Measurements from ENCODE around the gene COG1.

Gene COG1

GRCh38 chr17:73172252-73172651 is 20.6 kb upstream of the COG1 start:
- no peak for DNase-seq (ENCODE audit: low spot score)

DNA sequence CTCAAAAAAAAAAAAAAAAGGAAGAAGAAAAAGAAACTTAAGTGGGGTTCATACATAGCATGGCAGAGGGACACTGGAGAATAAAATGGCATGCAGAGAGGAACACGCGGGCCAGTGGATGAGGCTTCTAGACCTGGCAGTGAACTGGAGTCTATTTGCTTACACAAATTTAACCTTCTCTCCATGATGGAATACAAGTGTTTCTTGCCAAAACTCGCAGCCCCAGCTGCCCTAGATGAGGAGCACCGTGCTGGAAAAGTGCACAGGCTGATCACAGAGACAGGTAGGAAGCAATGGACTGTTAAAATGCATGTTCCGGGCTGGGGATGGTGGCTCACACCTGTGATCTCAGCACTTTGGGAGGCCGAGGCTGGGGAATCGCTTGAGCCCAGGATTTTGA is 18.7 kb upstream of the COG1 start:
- DNase-seq (ENCODE audit: low spot score) = no peak

DNA sequence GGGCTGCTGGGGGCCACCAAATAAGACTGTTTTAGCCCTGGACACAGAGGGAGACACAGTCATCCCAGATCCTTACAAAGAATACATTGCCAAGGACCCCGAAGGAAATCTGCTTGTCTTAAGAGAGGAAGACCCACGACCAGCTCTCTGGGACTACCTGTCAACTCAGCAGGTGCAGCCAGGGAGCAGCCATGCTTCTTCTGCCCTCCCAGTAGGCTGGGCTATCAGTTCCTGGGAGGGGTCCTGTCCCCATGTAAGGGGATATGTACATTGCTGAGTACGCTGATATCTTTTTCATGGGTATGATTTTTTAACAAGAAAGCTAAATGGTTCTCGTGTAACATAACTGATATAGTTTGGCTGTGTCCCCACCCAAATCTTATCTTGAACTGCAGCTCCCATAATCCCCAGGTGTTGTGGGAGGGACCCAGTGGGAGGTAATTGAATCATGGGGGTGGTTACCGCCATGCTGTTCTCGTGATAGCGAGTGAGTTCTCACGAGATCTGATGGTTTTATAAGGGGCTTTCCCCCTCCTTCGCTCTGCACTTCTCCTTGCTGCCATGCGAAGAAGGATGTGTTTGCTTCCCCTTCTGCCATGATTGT is 16.8 kb upstream of the COG1 start:
- DNase-seq (ENCODE audit: low spot score) = no peak

- DNase-seq (ENCODE audit: low spot score) = no peak
These were observed 13.5 kb upstream of the COG1 start for GRCh38 chr17:73179387-73179786.

GRCh38 chr17:73179878-73180277 is 13.0 kb upstream of the COG1 start:
- no peak for DNase-seq (ENCODE audit: low spot score)

- no peak for DNase-seq (ENCODE audit: low spot score)
These were observed 10.1 kb upstream of the COG1 start for GRCh38 chr17:73182616-73183310.

GRCh38 chr17:73184136-73184993 is 8.5 kb upstream of the COG1 start:
- DNase-seq (ENCODE audit: low spot score) = no peak

DNA sequence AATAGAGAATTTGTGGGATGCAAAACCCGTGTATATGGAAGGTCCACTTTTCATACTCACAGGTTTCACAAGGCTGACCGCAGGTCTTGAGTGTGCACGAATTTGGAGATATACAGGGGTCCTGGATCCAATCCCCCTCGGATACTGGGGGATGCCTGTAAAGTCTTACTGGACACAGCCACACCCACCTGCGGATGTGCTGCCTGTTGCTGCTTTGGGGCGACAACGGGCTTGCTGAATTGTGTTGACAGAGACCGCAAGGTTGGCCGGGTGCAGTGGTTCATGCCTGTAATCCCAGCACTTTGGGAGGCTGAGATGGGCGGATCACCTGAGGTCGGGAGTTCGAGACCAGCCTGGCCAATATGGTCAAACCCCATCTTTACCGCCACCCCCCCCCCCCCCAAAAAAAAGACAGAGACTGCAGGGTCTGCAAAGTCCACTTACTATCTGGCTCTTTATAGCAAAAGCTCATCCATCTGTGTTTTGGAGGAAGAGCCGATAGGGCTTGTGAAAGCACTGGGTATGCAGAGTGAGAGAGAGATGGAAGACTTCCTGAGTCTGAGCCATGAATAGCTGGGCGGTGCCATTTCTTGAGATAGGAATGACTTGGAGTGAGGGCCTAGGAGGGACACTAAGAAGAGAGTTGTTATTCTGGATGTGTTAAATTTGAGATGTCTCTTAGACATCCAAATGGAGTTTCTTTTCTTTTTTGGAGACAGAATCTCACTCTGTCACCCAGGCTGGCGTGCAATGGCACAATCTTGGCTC is 6.4 kb upstream of the COG1 start:
- DNase-seq (ENCODE audit: low spot score) = no peak

DNA sequence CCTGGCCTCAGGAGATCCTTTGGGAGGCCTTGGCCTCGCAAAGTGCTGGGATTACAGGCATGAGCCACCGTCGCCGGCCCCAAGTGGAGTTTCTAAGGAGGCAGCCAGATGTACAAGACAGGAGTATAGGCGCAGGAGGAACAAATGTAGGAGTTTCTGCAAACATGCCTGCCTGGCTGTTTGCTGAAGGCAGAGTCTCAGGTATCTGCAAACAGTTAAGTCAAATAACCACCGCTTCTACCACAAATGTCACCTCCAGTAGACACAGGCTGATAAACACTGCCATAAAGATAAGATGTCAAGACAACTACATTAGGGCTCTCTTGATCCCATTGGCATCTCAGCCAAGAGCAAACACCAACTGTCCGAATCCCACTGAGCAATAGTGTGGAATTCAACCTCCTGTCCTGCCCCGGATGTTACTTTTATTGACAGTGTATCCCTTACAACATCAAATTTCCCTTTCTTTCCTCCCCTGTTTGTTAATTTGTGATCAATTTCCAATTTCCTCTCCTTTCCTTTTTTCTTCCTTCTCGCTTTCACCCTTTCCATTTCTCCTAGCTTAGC is 5.6 kb upstream of the COG1 start:
- DNase-seq (ENCODE audit: low spot score) = no peak

DNA sequence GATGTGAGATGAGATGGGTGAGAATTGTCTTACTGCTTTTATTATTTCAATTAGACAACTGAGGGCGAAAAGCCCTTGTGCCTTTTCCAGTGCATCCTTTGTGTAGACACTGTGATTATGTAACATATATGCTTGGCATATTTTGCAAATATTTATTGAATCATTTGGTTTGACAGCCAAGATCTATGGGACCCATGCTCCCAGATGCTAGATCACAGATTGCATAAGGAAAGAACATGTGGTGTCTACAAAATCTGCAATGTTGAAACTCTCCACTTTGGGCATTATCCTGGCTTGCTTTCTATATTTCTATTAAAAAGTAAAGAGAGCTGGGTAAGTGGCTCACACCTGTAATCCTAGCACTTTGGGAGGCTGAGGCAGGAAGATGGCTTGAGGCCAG is 4.8 kb upstream of the COG1 start:
- no peak for DNase-seq (ENCODE audit: low spot score)

DNA sequence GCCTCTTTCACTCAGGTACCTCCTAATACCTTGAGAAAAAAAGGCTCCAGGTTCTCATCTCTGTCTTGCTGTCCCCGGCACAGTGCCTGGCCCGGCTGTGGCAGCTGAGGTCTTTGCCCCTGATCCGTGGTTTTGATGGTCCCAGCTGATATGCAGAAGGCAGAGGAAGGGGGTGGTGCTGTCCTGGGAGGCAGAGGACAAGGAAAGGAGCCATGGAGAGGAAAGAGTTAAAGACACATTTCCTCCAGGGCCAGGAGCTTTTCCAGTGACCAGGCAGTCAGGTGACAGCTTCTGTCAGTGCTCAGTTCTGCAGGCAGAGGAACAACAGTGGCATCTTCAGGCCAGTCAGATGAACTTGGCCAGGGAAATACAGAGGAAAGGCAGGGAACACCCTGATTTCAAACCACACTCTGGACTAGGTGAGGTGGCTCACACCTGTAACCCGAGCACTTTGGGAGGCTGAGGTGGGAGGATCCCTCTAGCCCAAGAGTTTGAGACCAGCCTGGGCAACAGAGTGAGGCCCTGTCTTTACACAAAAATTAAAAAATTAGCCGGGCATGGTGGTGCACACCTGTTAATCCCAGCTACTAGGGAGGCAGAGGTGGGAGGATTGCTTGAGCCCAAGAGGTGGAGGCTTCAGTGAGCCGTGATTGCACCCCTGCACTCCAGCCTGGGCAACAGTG is 3.3 kb upstream of the COG1 start:
- DNase-seq (ENCODE audit: low spot score) = no peak

DNA sequence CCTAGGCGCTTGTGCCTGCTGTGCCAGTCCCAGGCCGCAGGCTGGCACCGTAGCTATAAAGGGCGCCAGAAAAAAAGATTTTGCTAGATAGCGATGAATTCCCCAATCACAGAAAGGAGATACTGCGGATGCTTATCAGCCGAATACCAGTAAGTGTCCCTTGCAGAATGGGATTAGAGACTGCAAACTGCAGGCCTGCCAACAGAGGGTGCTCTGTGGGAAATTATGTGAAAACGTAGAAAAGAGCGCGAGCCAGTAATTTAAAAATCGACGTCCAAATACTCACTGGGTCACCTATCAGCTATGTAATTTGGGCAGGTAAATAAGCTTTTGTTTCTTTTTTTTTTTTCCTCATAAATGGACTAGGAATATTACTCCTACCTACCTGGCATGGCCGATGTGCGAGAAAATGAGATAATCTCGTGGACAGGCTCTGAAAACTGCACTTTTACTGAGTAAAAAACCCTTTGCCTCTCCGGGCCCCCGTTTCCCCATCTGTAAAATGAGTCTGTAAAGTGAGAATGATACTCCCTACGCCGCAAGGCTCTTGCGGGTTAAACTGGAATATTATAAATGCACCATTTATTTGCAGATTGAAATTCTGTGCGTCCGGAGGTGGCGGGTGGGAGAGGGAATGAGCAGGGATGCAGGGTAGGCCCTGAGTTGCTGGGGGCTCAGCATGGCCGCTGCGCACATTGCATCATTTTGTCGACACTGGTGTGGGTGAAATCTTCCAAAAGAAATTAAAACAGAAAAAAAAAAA is 1.2 kb upstream of the COG1 start:
- peak; percentile 78 for DNase-seq (ENCODE audit: low spot score)

GRCh38 chr17:73192206-73192893 is 505 bp upstream of the COG1 start:
- peak; percentile 72 for DNase-seq (ENCODE audit: low spot score)

- no peak for DNase-seq (ENCODE audit: low spot score)
These were observed 1.8 kb downstream of the COG1 start for GRCh38 chr17:73194514-73195222.

- peak; percentile 24 for DNase-seq (ENCODE audit: low spot score)
These were observed 3.6 kb downstream of the COG1 start for GRCh38 chr17:73196500-73196899.

GRCh38 chr17:73197161-73197560 is 4.3 kb downstream of the COG1 start:
- DNase-seq (ENCODE audit: low spot score) = no peak

- no peak for DNase-seq (ENCODE audit: low spot score)
These were observed 5.5 kb downstream of the COG1 start for GRCh38 chr17:73198201-73198929.

GRCh38 chr17:73198930-73199260 is 6.0 kb downstream of the COG1 start:
- DNase-seq (ENCODE audit: low spot score) = no peak

Measured in putamen (tissue), 1 donor.